H9 (cell line): ENCODE data around the gene GHSR. TPM values are rescaled to one million over a fixed set of nuclear protein-coding genes. Genes with fewer than 3 reads are reported as not detected.

Experiments
- DNase-seq: peaks from one replicate; pipeline ENCODE4 v3.0.0-alpha.2; 2017
- H2AFZ ChIP-seq: one replicate; pipeline ENCODE4 v1.6.1; 2013; ENCODE audit warnings: mild to moderate bottlenecking, low read length, control low read depth, moderate library complexity
- H2AK5ac ChIP-seq: 2 replicates; pipeline ENCODE4 v1.6.1; 2013; ENCODE audit warnings: low read length, control low read depth, mixed read lengths; ENCODE audit not compliant: insufficient read length
- H2BK120ac ChIP-seq: one replicate; pipeline ENCODE4 v1.6.1; 2013; ENCODE audit warnings: low read depth, mild to moderate bottlenecking, low read length, control low read depth, inconsistent platforms; ENCODE audit not compliant: poor library complexity, severe bottlenecking
- H2BK12ac ChIP-seq: 2 replicates; pipeline ENCODE4 v1.6.1; 2013; ENCODE audit warnings: low read length, control low read depth, mixed read lengths, low read depth; ENCODE audit not compliant: insufficient read length
- H2BK15ac ChIP-seq: 2 replicates; pipeline ENCODE4 v1.6.1; 2013; ENCODE audit warnings: low read depth, low read length, control low read depth
- H2BK20ac ChIP-seq: one replicate; pipeline ENCODE4 v1.6.1; 2013; ENCODE audit warnings: low read depth, mild to moderate bottlenecking, low read length, control low read depth, inconsistent platforms; ENCODE audit not compliant: poor library complexity, severe bottlenecking
- H2BK5ac ChIP-seq: 2 replicates; pipeline ENCODE4 v1.6.1; 2013; ENCODE audit warnings: low read length, control low read depth, mixed read lengths; ENCODE audit not compliant: insufficient read length
- H3K14ac ChIP-seq: 2 replicates; pipeline ENCODE4 v1.6.1; 2013; ENCODE audit warnings: low read length, control low read depth; ENCODE audit not compliant: insufficient read depth
- H3K18ac ChIP-seq: 2 replicates; pipeline ENCODE4 v1.6.1; 2013; ENCODE audit warnings: low read depth, mild to moderate bottlenecking, mixed read lengths, low read length, control low read depth; ENCODE audit not compliant: insufficient read length
- H3K23ac ChIP-seq: 2 replicates; pipeline ENCODE4 v1.6.1; 2013; ENCODE audit warnings: low read length, control low read depth, mixed read lengths, low read depth; ENCODE audit not compliant: insufficient read length
- H3K23me2 ChIP-seq: 2 replicates; pipeline ENCODE4 v1.6.1; 2013; ENCODE audit warnings: low read depth, mild to moderate bottlenecking, mixed read lengths, low read length, control low read depth; ENCODE audit not compliant: insufficient read length, poor library complexity, severe bottlenecking
- H3K27ac ChIP-seq: 2 replicates; pipeline ENCODE4 v1.5.1; 2013; ENCODE audit warnings: low read length, control low read depth, mixed read lengths, low read depth; ENCODE audit not compliant: insufficient read length
- H3K27me3 ChIP-seq: 2 replicates; pipeline ENCODE4 v1.6.1; 2013; ENCODE audit warnings: low read length, control low read depth, inconsistent platforms; ENCODE audit not compliant: insufficient read depth
- H3K4ac ChIP-seq: 2 replicates; pipeline ENCODE4 v1.6.1; 2013; ENCODE audit warnings: low read depth, mild to moderate bottlenecking, control low read depth, inconsistent platforms, low read length, moderate library complexity
- H3K4me1 ChIP-seq: 2 replicates; pipeline ENCODE4 v1.6.1; 2013; ENCODE audit warnings: low read length, control low read depth, inconsistent platforms; ENCODE audit not compliant: insufficient read depth
- H3K4me2 ChIP-seq: 2 replicates; pipeline ENCODE4 v1.6.1; 2013; ENCODE audit warnings: low read length, control low read depth, mixed read lengths; ENCODE audit not compliant: insufficient read length, insufficient read depth
- H3K56ac ChIP-seq: 2 replicates; pipeline ENCODE4 v1.6.1; 2013; ENCODE audit warnings: low read depth, mild to moderate bottlenecking, mixed read lengths, low read length, control low read depth; ENCODE audit not compliant: insufficient read length
- H3K79me1 ChIP-seq: 2 replicates; pipeline ENCODE4 v1.6.1; 2013; ENCODE audit warnings: low read depth, mild to moderate bottlenecking, moderate library complexity, low read length, control low read depth, inconsistent platforms; ENCODE audit not compliant: insufficient read depth, poor library complexity, severe bottlenecking
- H3K79me2 ChIP-seq: 2 replicates; pipeline ENCODE4 v1.6.1; 2013; ENCODE audit warnings: low read length, control low read depth, inconsistent platforms; ENCODE audit not compliant: insufficient read depth
- H3K9ac ChIP-seq: 2 replicates; pipeline ENCODE4 v1.6.1; 2013; ENCODE audit warnings: low read length, control low read depth, mixed read lengths; ENCODE audit not compliant: insufficient read length; ENCODE audit errors: extremely low read depth
- H3K9me3 ChIP-seq: one replicate; pipeline ENCODE4 v1.6.1; 2013; ENCODE audit warnings: low read depth, low read length, inconsistent platforms; ENCODE audit not compliant: control insufficient read depth
- H3T11ph ChIP-seq: one replicate; pipeline ENCODE4 v1.6.1; 2013; ENCODE audit warnings: mild to moderate bottlenecking, low read length, control low read depth, inconsistent platforms
- H4K20me1 ChIP-seq: one replicate; pipeline ENCODE4 v1.6.1; 2013; ENCODE audit not compliant: control insufficient read depth, insufficient read length, insufficient read depth
- H4K5ac ChIP-seq: 2 replicates; pipeline ENCODE4 v1.6.1; 2013; ENCODE audit warnings: low read depth, mild to moderate bottlenecking, mixed read lengths, low read length, control low read depth; ENCODE audit not compliant: insufficient read length
- H4K8ac ChIP-seq: replicated peaks from 2 replicates; pipeline ENCODE4 v1.6.1; 2013; ENCODE audit warnings: low read length, control low read depth, mixed read lengths, low read depth; ENCODE audit not compliant: insufficient read length
- H4K91ac ChIP-seq: 2 replicates; pipeline ENCODE4 v1.6.1; 2013; ENCODE audit warnings: low read depth, mild to moderate bottlenecking, moderate library complexity, mixed read lengths, low read length, control low read depth; ENCODE audit not compliant: insufficient read length
- H3K27ac Mint-ChIP-seq, 3 experiments: 2 replicates in 2 of 3; 3 replicates in 1 of 3; pipeline ENCODE4 v1.8.0; 2020 to 2021; ENCODE audit warnings: mixed read lengths in 3 of 3, mild to moderate bottlenecking in 1 of 3, moderate library complexity in 1 of 3
- H3K27me3 Mint-ChIP-seq: 2 replicates; pipeline ENCODE4 v1.8.0; 2021; ENCODE audit warnings: low read depth, mild to moderate bottlenecking, moderate library complexity, mixed read lengths
- H3K36me3 Mint-ChIP-seq, 3 experiments: 2 replicates in 2 of 3; 3 replicates in 1 of 3; pipeline ENCODE4 v1.8.0; 2020 to 2021; ENCODE audit warnings: low read depth in 3 of 3, mixed read lengths in 3 of 3; ENCODE audit not compliant: insufficient read depth in 1 of 3
- H3K4me1 Mint-ChIP-seq, 2 experiments: 2 replicates each; pipeline ENCODE4 v1.8.0; 2020; ENCODE audit warnings: mixed read lengths in 2 of 2
- H3K4me3 Mint-ChIP-seq, 2 experiments: 2 replicates in 1 of 2; 3 replicates in 1 of 2; pipeline ENCODE4 v1.8.0; 2020 to 2021; ENCODE audit warnings: mild to moderate bottlenecking in 2 of 2, mixed read lengths in 2 of 2, moderate library complexity in 1 of 2
- H3K9me3 Mint-ChIP-seq, 2 experiments: 2 replicates in 1 of 2; 3 replicates in 1 of 2; pipeline ENCODE4 v1.8.0; 2020; ENCODE audit warnings: mild to moderate bottlenecking in 2 of 2, mixed read lengths in 2 of 2, moderate library complexity in 1 of 2
- WGBS: extraction: QIAGEN DNeasy Blood & Tissue Kit; methylation state at CpG from one replicate; pipeline ENCODE4 v1.1.7; 2013; ENCODE audit warnings: missing lambda C conversion rate, low lambda C conversion rate, mixed read lengths; ENCODE audit not compliant: insufficient read length; ENCODE audit errors: extremely low coverage; 5-methylcytosine and 5-hydroxymethylcytosine counted together
- total RNA-seq: library from RNA; stranded (reverse); gene quantifications from 2 replicates; pipeline ENCODE4 v1.2.1, GENCODE V29; 2021
- TF ChIP-seq, protein P1 (sequence below): fragments of 200-600 bp; sonication (generic); conservative IDR thresholded peaks from 3 replicates; pipeline ENCODE4 v1.8.0; 2021; ENCODE audit warnings: antibody characterized with exemption, mild to moderate bottlenecking

Gene GHSR
- total RNA-seq, 1 experiment from 2014 or later = not detected

DNA sequence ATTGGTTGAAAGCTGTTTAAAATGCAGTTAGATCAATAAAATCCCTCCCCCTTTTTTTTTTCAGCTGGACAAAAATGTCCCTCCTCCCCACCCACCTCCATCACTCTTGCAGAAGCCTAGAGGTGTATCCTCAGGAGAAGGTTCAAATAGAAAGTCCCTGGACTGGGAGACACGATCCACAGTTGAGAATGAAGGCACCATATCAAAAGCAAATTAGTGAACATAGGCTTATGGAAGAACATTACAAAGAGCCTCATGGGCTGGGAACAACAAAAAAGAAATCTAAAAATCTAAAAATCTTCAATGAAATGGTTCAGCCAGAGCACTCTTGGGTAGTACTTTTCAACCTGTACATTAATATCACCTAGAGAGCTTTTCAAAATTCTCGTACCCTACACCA, 46.2 kb downstream of the GHSR start:
- H3K4ac ChIP-seq = no peak overlapping the region
- H3K9ac ChIP-seq = no peak overlapping the region
- H4K8ac ChIP-seq = no peak overlapping the region
- Mint-ChIP-seq H3K36me3 (peaks cover 9 to 23% (median 20%) of the 10 kb centered on the region in 3 experiments; a peak in 6 of 7 replicates), H3K4me3 (no peak overlapping the region), H3K9me3 (no peaks in the 10 kb centered on the region; a peak in 1 of 5 replicates), H3K4me1 (no peaks in the 10 kb centered on the region), H3K27me3 (no peaks in the 10 kb centered on the region), H3K27ac (no peak overlapping the region)
- H3K9me3 ChIP-seq = no peaks in the 10 kb centered on the region
- no peak overlapping the region for H2BK15ac ChIP-seq
- DNase-seq = no peak
- H3K79me1 ChIP-seq = no peaks in the 10 kb centered on the region
- H2AFZ ChIP-seq = no peak overlapping the region
- H4K5ac ChIP-seq = no peak overlapping the region
- H2BK20ac ChIP-seq = no peak overlapping the region
- H3K14ac ChIP-seq = no peak overlapping the region
- H2BK5ac ChIP-seq = no peak overlapping the region
- no peaks in the 10 kb centered on the region for H4K20me1 ChIP-seq
- no peak overlapping the region for H3K27ac ChIP-seq
- H3K23me2 ChIP-seq = no peaks in the 10 kb centered on the region
- no peak overlapping the region for H4K91ac ChIP-seq
- no peak overlapping the region for H3K56ac ChIP-seq
- H2BK12ac ChIP-seq = no peak overlapping the region
- no peaks in the 10 kb centered on the region for H3K4me1 ChIP-seq
- no CpG with 5 or more reads among the region's 2 CpGs for WGBS
- no peak overlapping the region for H3K18ac ChIP-seq
- H3K23ac ChIP-seq = no peak overlapping the region
- H2BK120ac ChIP-seq = no peak overlapping the region
- no peak overlapping the region for H3K4me2 ChIP-seq
- H2AK5ac ChIP-seq = no peak overlapping the region
- no peak overlapping the region for H3T11ph ChIP-seq
- TF ChIP-seq, protein P1, sequence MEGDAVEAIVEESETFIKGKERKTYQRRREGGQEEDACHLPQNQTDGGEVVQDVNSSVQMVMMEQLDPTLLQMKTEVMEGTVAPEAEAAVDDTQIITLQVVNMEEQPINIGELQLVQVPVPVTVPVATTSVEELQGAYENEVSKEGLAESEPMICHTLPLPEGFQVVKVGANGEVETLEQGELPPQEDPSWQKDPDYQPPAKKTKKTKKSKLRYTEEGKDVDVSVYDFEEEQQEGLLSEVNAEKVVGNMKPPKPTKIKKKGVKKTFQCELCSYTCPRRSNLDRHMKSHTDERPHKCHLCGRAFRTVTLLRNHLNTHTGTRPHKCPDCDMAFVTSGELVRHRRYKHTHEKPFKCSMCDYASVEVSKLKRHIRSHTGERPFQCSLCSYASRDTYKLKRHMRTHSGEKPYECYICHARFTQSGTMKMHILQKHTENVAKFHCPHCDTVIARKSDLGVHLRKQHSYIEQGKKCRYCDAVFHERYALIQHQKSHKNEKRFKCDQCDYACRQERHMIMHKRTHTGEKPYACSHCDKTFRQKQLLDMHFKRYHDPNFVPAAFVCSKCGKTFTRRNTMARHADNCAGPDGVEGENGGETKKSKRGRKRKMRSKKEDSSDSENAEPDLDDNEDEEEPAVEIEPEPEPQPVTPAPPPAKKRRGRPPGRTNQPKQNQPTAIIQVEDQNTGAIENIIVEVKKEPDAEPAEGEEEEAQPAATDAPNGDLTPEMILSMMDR = no peak
- H3K79me2 ChIP-seq = no peaks in the 10 kb centered on the region
- no peaks in the 10 kb centered on the region for H3K27me3 ChIP-seq
